Activated CD4-positive, alpha-beta T cell treated with anti-CD3 and anti-CD28 coated beads, Interleukin-2, Interleukin-6, amounts not matched to agents 100 ng/mL and 50 ng/mL, durations not matched to agents 16 hours and 8 hours (primary cell): ENCODE measurements around the gene ADORA2A.

ENCODE experiments used
- DNase-seq: peaks from one replicate; pipeline ENCODE4 v3.0.0-alpha.2; 2020

The ADORA2A gene

DNA sequence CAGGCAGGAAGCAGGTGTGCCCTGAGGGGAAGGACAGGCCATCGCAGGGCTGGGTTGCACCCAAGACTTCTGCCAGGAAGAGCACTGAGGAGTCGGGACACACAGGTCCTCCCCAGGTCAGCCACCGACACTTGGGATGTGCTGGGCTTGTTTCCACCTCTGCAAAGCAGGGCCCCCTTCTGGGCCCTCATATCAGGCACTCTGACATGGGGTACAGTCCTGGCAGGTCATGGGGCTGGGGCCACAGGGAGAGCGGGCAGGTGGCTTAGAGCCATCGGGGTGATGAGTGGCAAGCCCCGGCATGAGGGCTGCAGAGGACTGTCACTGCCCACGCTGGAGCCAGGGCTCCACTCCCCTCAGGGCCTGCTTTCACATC is 7.9 kb upstream of the ADORA2A start:
- DNase-seq, result no peak

DNA sequence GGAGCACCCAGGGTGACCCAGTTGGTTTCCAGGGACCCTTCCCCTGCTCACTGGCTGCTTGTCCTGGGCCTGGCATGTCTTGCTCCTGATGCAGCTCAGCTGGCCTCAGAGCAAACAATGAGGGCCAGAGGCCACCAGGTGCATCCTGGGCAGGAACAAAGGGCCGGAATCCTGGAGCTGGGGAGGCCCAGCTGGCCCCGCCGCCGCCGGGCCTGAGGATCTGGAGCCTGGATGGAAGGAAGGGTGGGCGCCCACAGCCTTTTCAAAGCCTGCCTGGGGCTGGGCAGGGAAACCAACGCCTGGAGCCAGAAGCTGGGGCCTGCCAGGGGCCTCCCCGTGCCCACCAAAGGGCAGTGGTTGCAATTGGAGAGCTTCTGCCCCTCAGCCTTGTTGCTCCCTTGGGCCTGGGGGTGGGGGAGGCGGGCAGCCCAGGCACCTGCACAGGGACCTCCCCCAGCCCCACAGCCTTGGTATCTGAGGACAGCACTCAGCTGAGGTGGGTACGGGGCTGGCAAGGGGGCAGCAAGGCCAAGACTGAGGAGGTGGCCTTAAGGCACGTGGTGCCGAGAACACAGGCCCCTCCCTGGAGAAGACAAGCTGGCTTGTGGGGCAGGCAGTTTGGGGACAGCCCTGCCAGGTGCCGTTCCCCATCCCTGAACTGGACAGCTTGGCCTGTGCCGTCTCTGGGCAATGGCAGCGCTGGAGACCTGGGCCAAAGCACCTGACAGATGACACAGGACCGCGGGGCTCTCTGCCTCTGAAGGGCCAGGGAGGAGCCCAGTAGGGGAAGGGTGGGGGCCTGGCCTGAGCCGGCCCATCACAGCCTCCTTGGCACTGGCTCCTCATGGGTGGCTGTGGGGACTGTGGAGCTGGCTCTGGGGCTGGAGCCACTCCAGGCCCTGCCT is 7.1 kb upstream of the ADORA2A start:
- no peak for DNase-seq

DNA sequence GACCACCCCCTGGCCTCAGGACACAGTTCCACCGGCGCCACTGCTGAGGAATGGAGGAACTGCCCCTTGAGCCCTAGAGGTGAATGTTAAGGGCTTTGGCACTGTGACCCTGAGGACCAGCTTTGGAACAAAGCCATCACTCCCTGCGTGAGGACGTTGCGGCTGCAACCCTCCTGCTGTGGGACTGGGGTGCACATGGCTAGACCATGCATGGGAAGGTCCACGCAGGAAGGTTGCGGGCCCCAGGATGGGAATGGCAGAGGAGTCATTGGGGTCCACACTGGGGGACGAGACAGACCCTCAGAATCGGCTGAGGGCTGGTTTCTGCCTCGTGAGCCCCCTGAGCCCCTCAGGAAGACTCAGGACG is 6.4 kb upstream of the ADORA2A start:
- no peak for DNase-seq

DNA sequence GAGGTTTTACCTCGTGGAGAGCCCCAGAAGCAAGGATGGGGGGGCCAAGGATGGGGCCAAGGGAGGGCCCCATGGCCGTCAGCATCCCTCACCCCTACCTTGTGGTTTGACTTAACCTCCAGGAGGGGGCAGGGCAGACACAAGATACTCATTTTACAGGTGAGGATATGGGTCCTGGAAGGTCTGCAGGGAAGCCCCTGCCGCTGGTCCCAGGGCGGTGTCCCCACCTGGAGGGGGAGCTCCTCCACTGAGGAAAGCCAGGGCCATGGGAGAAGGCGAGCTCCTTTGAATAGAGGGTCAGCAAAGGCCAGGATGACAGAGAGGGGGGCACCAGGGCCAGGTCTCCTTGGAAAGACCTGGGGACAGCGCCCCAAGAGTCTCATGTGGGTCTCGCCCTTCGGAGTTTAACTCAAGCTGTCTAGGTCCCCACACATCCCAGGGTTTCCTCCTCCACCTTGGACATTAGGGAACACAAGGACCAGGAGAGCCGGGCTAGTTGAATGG is 5.9 kb upstream of the ADORA2A start:
- DNase-seq, result peak; percentile 46

DNA sequence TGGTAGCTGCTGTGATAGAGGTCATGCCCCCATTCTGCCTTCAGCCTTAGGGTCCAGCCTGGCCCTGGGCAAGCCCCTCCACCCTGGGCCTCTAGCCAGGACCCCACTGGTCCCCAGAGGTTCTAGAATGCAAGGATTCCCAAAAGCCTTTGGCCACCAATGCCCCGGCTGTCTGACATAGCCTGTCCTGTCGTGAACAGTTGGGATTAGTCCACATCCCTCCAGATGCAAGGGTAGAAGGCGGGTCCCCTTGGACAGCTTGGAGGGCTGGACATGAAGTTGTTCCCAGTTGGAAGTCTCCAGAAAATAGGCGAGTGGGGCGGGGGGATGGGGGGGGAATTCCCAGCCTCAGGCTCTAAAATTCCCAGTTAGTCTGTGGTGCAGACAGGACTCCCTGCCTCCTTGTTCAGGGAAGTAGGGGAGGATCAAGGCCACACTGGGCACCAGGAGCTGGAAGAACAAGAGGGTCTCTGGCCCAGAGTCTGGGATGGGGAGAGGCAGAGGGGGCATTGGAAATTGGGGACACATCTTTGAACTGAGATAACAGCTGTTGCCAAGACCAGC is 5.2 kb upstream of the ADORA2A start:
- no peak for DNase-seq

DNA sequence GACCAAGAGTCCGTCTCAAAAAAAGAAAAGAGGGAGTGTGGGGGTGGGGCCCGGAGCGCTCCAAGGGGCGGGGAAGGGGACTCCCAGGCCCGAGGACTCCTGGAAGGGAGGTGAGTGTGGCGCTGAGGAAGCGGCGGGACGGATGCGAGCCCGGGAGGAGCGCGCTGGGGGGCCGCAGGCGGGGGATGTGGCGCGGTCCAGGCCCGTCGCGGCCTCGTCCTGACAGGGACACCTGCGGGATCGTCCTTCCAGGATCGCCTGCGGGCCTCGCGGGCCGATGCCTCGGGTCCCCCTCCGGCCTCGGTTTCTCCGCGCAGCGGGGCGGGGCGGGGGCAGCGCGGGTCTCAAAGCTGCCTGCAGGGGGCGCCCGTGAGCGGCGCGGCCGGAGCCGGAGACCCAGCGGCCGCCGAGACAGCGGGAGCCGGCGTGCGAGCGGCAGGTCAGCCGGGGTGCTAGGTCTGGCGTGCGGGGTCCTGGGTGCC is 3.8 kb upstream of the ADORA2A start:
- DNase-seq, result peak; percentile 79

DNA sequence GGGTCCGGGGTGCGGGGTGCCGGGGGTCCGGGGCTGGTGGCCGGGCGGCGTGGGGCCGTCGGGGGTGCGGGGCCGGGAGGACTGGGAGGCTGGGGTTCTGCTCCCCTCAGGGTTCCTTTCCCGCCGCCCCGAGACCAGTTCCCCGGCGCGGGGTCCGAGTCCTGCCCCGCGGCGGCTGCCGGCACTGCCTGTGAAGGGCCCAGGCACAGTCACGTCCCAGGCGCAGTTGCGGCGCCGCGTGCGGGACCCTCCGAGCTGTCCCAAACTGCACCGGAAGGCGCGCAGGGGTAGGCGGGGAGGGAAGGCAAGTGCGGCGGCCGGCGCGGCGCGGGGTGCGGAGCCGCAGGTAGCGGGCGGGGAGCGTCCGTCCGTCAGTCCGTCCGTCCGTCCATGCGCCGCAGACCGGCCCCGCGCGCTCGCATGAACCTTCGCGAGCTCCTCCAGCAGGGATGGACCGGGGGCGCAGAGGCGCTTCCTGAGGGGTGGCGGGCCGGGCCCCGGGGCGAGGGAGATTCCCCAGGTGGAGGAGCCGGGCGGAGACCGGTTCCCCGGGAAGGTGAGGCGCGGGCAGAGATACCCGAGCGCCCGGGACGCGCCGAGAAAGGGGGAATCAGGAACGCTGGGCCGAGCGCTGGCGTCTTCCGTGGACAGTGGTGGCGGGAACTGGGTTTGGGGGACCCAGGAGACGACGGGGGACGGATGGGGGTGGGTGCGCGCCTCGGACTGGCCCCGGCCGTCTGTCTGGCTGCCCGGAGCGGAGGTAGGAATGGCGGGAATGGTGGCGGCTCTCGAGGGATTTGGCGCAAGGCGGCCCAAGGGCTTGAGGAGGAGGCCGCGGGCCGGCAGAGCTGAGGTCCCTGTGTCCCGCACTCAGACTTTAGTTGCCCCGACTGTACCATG is 3.1 kb upstream of the ADORA2A start:
- DNase-seq, result peak; percentile 49

DNA sequence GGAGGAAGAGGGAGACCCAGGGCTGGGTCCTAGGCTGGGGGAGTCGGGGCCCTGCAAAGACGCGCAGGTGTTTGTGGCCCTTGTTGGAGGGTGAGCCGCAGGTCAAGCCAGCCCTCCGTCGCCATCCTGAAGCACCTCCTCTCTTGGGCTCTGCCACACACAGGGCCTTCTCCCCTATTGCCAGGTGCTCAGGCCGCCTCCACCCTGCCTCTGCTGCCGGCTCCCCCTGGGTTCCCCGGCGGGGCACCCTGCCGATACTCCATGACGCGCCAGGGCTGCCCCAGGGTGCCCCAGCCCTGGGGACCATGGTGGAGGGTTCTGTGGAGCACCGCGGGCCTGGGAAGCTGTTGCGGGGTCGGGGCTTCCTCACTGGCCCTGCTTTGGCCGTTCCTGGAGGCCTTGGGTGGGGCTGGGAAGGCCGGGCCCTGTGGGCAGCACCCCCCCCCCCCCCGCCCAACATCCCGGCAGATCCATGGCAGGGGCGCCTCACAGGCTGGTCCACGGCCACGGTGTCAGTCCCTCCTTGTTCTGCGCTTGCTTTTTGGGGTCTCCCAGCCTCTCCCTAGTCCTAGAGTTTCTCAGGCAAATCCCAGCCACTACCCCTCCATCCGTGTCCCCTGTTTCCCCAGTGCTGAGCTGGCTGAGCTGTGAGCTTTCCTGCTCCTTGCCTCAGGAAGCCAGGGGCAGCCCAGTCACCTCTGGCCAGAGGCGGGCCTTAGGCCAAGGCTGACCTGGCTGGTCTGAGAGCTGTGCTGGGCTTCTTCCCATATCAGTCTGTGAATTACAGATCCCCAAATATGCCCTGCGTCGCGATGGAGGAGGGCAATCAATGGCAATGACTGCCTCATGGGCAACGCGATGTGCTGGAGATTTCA is 2.3 kb upstream of the ADORA2A start:
- no peak for DNase-seq

DNA sequence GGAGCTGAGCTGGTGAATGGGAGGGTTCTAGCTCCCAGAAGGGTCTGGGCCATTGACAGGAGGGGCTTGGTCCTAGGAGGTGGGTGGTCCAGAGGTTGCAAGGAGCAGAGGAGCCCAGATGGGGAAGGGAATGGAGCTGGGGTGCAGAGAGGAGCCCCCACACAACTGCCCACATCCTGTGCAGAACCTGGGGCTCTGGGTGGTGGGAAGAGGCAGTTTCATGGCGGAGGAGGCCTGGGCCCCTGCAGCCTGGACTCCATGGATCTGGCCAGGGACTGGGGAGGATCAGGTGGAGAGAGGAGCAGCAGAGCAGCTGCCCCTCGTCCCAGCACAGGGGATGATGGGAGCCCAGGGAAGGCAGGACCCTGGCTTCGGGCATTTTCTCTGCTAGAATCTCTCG is 963 bp upstream of the ADORA2A start:
- DNase-seq, result no peak

DNA sequence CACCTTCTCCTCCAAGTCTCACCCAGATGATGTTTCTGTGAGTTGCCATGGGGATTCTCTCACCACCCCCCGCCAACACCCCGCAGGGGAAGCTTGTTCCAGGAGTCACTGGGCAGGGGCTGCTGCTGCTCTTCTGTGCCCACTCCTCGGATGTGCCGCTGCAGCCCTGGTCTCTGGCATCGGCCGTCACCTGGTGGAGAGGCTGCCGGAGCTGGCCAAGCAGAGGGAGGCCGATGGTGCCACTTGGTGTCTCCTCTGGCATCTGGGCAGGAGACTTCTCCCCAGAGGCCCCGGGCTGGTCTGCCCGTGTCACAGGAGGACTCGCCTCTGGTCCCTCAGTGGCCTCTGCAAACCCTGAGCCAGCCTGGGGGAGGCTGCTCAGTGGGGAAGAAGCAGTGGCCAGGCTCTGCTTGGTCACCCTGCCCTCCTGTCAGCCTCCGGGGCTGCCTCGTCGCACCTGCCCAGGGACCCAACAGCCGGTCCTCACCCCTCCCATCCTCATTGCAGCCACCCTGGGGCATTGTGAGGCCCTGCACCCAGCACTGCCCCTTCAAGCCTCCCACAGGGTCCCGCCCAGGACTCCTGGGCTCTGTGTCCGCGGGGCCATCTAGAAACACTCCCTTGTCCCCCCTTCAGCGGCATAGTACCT is 424 bp upstream of the ADORA2A start:
- DNase-seq, result no peak

DNA sequence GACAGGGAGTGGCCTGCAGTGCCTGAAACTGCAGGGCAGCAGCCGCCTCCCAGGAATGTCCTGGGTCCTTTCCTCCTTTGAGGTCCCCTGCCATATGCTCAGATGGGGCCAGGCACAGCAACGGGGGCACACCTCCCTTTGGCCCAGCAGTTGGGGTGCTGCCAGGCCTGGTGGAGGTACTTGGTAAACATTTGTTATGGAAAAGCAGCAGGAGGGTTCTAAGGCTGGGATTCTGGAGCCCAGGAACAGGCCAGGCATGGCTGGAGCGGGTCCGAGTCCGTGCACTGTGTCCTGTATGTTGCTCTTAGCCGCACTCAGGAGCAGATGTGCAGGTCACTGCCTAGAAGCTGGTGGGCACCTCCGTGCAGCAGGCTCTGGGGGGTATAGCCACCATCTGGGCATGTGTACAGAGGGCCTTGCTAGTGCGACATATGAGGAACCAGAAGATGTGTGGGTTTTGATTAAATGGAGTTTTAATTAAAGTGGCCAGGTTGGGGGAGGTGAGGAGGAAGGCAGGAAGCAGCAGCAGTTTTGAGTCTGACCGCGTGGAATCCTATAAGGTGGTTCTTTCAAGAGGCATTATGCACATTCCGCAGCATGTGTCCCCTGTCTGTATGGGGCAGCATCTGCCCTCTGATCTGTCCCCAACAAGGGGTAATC is 1.5 kb downstream of the ADORA2A start:
- DNase-seq, result peak; percentile 30

DNA sequence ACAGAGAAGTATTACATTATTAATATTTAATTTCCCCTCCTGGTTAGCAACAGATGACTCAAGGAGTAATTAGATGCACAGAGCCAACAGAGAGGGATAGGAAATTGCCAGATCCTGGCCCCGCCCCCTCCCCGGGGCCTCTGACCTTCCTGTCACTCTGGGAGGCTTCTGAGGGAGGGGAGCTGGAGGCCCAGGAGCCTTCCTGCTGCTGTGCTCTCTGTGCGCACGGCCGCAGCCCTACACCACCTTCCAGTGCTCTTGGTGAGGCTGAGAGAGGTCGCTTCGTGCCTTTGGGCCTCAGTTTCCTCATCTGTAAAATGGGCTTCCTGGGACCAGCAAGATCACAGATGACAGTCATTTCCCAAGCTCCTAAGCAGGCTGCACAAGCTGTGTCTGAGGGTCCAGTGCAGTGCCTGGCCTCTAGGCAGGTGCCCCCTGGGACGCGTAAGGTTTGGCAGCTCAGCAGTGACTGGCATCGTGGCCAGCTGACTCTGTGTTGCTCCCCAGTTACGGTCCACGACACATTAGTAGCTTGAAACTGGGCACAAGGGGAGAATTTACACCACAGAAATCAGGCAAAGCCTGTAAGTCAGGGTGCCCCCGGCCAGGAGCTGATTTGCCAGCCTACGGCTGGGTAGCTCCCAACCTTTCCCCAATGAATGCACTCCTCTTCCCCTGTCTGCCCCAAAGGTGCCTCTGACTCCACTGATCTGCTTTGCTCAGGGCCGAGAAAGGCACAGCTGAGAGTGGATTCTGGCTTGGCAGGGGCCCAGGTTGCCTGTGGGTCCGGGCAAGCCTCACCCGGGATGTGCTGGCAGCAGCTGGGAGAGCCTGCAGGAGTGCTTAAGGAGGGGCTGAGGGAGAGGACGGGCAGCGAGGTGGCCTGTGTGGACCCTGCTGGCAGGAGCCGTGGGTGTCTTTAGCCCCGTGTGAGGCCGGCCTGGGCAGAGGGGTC is 2.3 kb downstream of the ADORA2A start:
- peak; percentile 88 for DNase-seq

DNA sequence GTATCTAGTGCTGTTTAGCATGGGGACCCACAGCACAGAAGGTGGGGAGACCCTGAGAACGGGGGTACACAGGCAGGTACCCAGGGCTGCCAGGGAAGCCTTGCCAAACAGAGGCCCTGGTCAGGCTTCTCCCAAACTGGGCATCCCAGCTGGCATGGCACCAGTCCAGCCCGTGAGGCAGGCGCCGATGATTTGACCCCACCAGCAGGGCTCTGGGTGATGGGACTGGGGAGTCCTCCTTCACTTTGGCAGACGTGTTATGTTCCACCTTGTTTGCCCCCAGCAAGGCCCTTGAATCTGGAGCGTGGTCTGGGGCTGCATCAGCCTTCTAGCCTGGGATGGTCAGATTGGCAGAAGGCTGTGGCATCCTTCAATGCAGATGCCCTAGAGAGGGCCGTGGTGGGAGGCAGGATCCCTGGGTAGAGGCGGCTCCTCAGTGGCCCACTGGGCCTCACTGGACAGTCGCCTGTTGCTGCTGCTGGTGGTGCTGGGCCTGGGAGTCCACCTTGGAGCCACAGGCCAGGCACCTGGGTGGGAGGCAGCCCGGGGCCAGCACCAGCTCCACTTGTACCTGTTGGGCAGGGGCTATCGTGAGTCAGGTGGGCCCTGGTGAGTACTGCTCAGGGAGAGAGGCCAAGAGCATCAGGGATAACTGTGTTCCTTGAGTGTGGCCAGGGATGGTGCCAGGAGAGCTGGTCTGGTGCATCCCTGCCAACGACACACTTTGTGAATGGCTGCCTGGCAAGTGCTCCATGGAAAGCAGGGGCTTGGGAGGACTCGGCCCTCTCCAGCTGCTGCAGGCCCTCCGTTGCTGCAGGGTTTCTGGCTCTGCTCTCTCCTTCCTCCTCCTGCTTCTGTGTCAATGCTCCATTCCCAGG is 3.3 kb downstream of the ADORA2A start:
- DNase-seq, result no peak

DNA sequence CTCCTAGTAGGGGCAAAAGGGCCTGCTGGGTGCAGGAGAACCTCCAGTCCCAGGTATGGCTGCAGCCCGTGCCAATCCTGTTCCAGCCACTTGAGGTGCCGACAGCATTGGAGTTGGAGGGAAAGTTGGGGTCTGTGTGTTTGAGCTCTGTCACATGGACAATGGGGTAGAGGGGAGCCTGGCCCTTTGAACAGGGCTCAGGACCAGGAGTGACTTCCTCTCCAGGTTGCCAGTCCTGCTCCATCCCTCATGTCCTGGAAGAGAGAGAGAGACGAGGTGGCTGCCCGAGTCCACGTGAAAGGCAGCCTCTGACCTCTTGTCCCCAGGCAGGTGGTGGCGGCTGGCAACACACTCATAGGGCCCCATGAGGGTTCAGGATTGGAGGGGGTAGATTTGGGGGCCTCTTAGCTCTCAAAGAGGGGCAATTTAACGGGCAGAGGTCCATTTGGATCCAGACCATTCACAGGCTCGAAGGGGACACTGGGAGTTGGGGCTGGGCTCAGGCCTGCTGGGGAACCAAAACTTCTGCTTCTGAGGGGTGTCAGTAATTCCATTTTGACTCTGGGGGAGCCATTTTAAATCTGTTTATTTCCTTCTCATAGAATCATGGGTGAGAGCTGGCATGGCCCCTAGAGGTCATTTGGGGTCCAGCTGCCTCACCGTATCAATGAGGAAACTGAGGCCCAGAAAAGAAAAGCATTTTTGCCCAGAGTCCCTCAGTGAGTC is 4.1 kb downstream of the ADORA2A start:
- DNase-seq, result no peak

DNA sequence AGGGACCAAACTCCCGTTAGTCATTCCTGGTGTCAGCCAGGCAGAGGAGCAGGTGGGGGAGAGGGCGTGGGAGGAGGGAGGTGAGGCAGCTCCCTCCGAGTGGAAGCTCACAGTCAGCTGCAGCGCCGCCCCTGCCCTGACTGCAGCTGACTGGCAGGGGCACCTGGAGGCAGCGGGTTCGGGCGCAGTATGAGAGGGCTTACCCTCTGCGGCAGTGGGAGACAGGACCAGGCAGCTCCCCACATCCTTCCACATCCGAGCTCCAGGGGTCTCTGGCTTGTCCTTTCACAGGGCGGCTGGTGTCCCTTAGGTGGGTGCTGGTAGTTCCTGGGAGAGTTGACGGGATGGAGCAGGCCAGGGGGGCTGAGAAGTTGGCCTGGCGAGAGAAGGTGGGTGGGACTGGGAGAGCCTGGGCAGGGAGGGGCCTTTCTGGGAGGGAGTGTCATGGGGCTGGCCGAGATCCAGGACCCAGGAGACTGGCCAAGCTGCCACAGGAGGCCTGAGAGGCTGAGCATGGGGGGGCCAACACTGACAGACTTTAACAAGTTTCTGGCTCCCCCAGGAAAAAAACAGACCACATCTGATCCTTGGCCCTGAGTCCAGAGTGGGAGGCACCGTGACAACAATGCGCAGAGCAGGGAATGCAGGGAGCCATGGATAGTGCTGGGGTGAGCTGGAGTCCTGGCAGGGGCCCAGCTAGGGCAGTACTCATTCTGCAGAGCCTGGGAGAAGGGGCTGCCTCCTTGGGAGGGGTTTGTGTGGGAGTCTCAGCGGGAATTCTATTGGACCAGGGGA is 4.9 kb downstream of the ADORA2A start:
- DNase-seq, result no peak

DNA sequence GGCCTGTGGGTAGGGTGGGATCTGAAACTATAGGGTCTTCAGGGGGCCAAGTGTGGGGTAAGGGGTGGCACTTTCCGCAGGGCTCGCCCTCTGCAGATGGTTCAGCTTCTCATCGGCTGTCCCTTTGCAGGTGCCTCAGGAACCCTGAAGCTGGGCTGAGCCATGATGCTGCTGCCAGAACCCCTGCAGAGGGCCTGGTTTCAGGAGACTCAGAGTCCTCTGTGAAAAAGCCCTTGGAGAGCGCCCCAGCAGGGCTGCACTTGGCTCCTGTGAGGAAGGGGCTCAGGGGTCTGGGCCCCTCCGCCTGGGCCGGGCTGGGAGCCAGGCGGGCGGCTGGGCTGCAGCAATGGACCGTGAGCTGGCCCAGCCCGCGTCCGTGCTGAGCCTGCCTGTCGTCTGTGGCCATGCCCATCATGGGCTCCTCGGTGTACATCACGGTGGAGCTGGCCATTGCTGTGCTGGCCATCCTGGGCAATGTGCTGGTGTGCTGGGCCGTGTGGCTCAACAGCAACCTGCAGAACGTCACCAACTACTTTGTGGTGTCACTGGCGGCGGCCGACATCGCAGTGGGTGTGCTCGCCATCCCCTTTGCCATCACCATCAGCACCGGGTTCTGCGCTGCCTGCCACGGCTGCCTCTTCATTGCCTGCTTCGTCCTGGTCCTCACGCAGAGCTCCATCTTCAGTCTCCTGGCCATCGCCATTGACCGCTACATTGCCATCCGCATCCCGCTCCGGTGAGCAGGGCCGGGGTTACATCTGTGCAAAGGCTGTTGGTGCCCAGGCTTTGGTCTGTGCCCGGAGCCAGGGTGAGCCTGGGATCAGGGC is 5.8 kb downstream of the ADORA2A start:
- DNase-seq, result no peak
